Mesenchymal stem cell (in vitro differentiated cells and primary cell): Measurements from ENCODE around the gene GRIK2.

Experiments
- DNase-seq: peaks from one replicate; pipeline ENCODE4 v3.0.0-alpha.2; 2013
- H2AFZ ChIP-seq: one replicate; pipeline ENCODE4 v1.6.1; 2013; ENCODE audit warnings: low read depth, mild to moderate bottlenecking, control low read depth, inconsistent platforms, low read length, moderate library complexity
- H2AK5ac ChIP-seq: 2 replicates; pipeline ENCODE4 v1.6.1; 2013; ENCODE audit warnings: low read length, moderate library complexity, mild to moderate bottlenecking, inconsistent platforms; ENCODE audit not compliant: severe bottlenecking
- H2BK120ac ChIP-seq: one replicate; pipeline ENCODE4 v1.6.1; 2013; ENCODE audit warnings: low read depth, mild to moderate bottlenecking, inconsistent platforms, low read length, moderate library complexity
- H2BK12ac ChIP-seq, 2 experiments: one replicate each; pipeline ENCODE4 v1.6.1; 2013; ENCODE audit warnings: inconsistent platforms in 2 of 2, low read length in 2 of 2, mild to moderate bottlenecking in 2 of 2, moderate library complexity in 2 of 2, control low read depth in 1 of 2
- H2BK15ac ChIP-seq: one replicate; pipeline ENCODE4 v1.6.1; 2013; ENCODE audit warnings: mild to moderate bottlenecking, low read depth, inconsistent platforms; ENCODE audit not compliant: poor library complexity, severe bottlenecking
- H2BK5ac ChIP-seq: 2 replicates; pipeline ENCODE4 v1.6.1; 2013; ENCODE audit warnings: low read depth, mild to moderate bottlenecking, low read length, control low read depth, inconsistent platforms; ENCODE audit not compliant: poor library complexity, severe bottlenecking
- H3K14ac ChIP-seq, 2 experiments: one replicate each; pipeline ENCODE4 v1.6.1; 2013; ENCODE audit warnings: inconsistent platforms in 2 of 2, low read length in 2 of 2, control low read depth in 1 of 2, mild to moderate bottlenecking in 1 of 2, moderate library complexity in 1 of 2
- H3K18ac ChIP-seq, 2 experiments: one replicate each; pipeline ENCODE4 v1.6.1; 2013; ENCODE audit warnings: inconsistent platforms in 2 of 2, low read length in 2 of 2, control low read depth in 1 of 2, low read depth in 1 of 2, mild to moderate bottlenecking in 1 of 2
- H3K23ac ChIP-seq, 2 experiments: one replicate each; pipeline ENCODE4 v1.6.1; 2013; ENCODE audit warnings: inconsistent platforms in 2 of 2, low read length in 2 of 2, mild to moderate bottlenecking in 2 of 2, moderate library complexity in 2 of 2, control low read depth in 1 of 2
- H3K27ac ChIP-seq: 2 replicates; pipeline ENCODE4 v1.5.1; 2013; ENCODE audit warnings: mild to moderate bottlenecking, moderate library complexity, low read length, control low read depth, inconsistent platforms; ENCODE audit not compliant: poor library complexity, severe bottlenecking
- H3K27me3 ChIP-seq, 2 experiments: 2 replicates each; pipeline versions ENCODE4 v1.6.1 to v1.7.0; 2013; ENCODE audit warnings: low read length in 2 of 2, mild to moderate bottlenecking in 2 of 2, moderate library complexity in 2 of 2, control low read depth in 1 of 2, inconsistent platforms in 1 of 2; ENCODE audit not compliant: control insufficient read depth in 1 of 2, insufficient read depth in 1 of 2
- H3K36me3 ChIP-seq, 2 experiments: 2 replicates each; pipeline versions ENCODE4 v1.6.1 to v1.7.0; 2013; ENCODE audit warnings: low read length in 2 of 2, control low read depth in 1 of 2, inconsistent platforms in 1 of 2, low read depth in 1 of 2, mild to moderate bottlenecking in 1 of 2; ENCODE audit not compliant: insufficient read depth in 2 of 2, control insufficient read depth in 1 of 2
- H3K4ac ChIP-seq, 2 experiments: one replicate each; pipeline ENCODE4 v1.6.1; 2013; ENCODE audit warnings: inconsistent platforms in 2 of 2, low read length in 2 of 2, mild to moderate bottlenecking in 2 of 2, moderate library complexity in 2 of 2, control low read depth in 1 of 2, low read depth in 1 of 2
- H3K4me1 ChIP-seq: 2 replicates; pipeline ENCODE4 v1.6.1; 2013; ENCODE audit warnings: low read depth, low read length, control low read depth; ENCODE audit not compliant: control insufficient read depth, insufficient read depth
- H3K4me2 ChIP-seq: 2 replicates; pipeline ENCODE4 v1.6.1; 2013; ENCODE audit warnings: low read length, mild to moderate bottlenecking, inconsistent platforms; ENCODE audit not compliant: poor library complexity, severe bottlenecking
- H3K4me3 ChIP-seq, 2 experiments: 2 replicates each; pipeline versions ENCODE4 v1.5.1 to v1.7.0; 2013; ENCODE audit warnings: low read length in 2 of 2, mild to moderate bottlenecking in 2 of 2, control low read depth in 1 of 2, low read depth in 1 of 2; ENCODE audit not compliant: insufficient read depth in 1 of 2
- H3K79me1 ChIP-seq: replicated peaks from 2 replicates; pipeline ENCODE4 v1.6.1; 2013; ENCODE audit warnings: mild to moderate bottlenecking, control low read depth, low read length, inconsistent platforms; ENCODE audit not compliant: poor library complexity, severe bottlenecking
- H3K9ac ChIP-seq: 2 replicates; pipeline ENCODE4 v1.7.0; 2013; ENCODE audit warnings: mild to moderate bottlenecking, low read length, moderate library complexity
- H3K9me3 ChIP-seq: 2 replicates; pipeline ENCODE4 v1.7.0; 2013; ENCODE audit warnings: mild to moderate bottlenecking, low read length; ENCODE audit not compliant: control insufficient read depth
- H4K8ac ChIP-seq: one replicate; pipeline ENCODE4 v1.6.1; 2013; ENCODE audit warnings: inconsistent platforms, mild to moderate bottlenecking, low read length, moderate library complexity
- H4K91ac ChIP-seq: one replicate; pipeline ENCODE4 v1.6.1; 2013; ENCODE audit warnings: mild to moderate bottlenecking, low read length, inconsistent platforms
- WGBS: methylation state at CpG from one replicate; pipeline ENCODE4 v1.1.7; 2013; ENCODE audit warnings: mixed read lengths; 5-methylcytosine and 5-hydroxymethylcytosine counted together

Gene GRIK2

DNA sequence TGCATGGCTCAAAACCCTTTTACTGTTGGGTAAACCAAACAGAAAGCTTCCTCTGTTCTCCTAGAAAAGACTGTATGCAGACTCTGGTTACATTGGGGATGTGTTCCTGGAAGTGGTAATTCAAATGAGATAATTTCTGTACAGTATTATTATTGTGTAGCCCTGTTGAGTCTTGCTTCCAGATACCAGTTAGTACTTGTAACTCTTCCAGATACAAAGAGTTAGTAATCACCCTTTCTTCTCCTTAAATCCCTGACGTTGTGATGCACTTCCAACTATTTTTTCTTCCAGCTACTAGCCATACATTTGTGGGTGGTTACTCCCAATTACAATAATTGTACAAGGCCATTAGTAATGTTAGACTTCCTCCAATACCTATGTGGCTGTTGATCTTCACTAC lies 42.3 kb upstream of the GRIK2 start:
- H3K79me1 ChIP-seq, result no peaks in the 10 kb centered on the region
- no peak overlapping the region for H4K91ac ChIP-seq
- no peak overlapping the region for H2BK120ac ChIP-seq
- no peak overlapping the region for H3K4me3 ChIP-seq
- H3K23ac ChIP-seq, result no peak overlapping the region
- no peaks in the 10 kb centered on the region for H3K27me3 ChIP-seq
- H3K4me1 ChIP-seq, result no peaks in the 10 kb centered on the region
- no peak overlapping the region for H2AK5ac ChIP-seq
- WGBS, result 89% methylated on average over 1 of the region's 1 CpG
- H3K4me2 ChIP-seq, result no peak overlapping the region
- no peaks in the 10 kb centered on the region for H3K9me3 ChIP-seq
- H2BK12ac ChIP-seq, result no peak overlapping the region
- H3K27ac ChIP-seq, result no peak overlapping the region
- no peak overlapping the region for H2AFZ ChIP-seq
- H3K14ac ChIP-seq, result no peak overlapping the region
- no peaks in the 10 kb centered on the region for H3K36me3 ChIP-seq
- no peak overlapping the region for H4K8ac ChIP-seq
- H3K18ac ChIP-seq, result no peak overlapping the region
- DNase-seq, result no peak
- H2BK5ac ChIP-seq, result no peak overlapping the region
- H2BK15ac ChIP-seq, result no peak overlapping the region
- no peak overlapping the region for H3K4ac ChIP-seq
- H3K9ac ChIP-seq, result no peak overlapping the region

DNA sequence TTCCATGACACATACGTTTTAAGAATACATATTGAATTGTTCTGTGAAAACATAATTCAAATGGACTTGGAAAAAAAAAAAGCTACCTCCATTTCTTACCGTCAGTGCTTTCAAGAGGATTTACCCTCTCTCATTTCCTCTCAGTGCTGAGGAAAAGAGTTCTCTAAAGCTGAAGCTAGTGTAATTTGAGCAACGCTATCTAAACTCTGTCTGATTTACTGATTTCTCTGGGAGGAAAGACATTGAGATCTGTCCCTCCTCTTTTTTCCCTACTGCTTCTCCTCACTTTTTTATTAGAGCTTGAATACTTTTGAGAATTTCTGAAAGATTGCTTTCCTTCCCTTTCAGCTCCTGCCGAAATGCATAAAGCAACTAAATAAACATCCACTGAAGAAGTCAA lies 41.2 kb upstream of the GRIK2 start:
- Histone ChIP-seq H2BK120ac (no peak overlapping the region), H3K14ac (no peak overlapping the region), H3K27me3 (no peaks in the 10 kb centered on the region), H2BK12ac (no peak overlapping the region), H3K4me2 (no peak overlapping the region), H2BK5ac (no peak overlapping the region), H2BK15ac (no peak overlapping the region), H3K9ac (no peak overlapping the region), H3K36me3 (no peaks in the 10 kb centered on the region), H4K8ac (no peak overlapping the region), H3K4me3 (no peak overlapping the region), H3K18ac (no peak overlapping the region), H3K9me3 (no peaks in the 10 kb centered on the region), H2AK5ac (no peak overlapping the region), H3K4me1 (no peaks in the 10 kb centered on the region), H3K4ac (no peak overlapping the region), H3K79me1 (no peaks in the 10 kb centered on the region), H4K91ac (no peak overlapping the region), H3K23ac (no peak overlapping the region), H3K27ac (no peak overlapping the region), H2AFZ (no peak overlapping the region)
- no peak for DNase-seq
- no CpG with 5 or more reads among the region's 4 CpGs for WGBS

DNA sequence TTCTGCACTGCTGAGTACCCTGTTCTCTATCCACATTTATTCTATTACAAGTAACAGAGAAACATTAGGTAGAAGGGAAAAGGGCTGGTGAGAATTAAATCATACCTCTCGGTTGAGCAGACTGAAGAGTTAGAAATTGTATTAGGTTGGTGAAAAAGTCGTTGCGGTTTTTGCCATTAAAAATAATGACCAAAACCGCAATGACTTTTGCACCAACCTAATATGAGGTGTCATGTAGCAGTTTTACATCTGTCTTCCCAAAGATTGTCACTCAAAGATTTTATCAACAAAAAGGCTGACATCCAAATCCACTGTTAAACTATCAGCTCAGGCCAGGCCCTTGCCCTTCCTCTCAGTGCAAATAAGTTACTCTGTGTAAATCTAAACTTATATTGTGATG lies 28.3 kb upstream of the GRIK2 start:
- no peaks in the 10 kb centered on the region for H3K9me3 ChIP-seq
- H4K91ac ChIP-seq, result no peak overlapping the region
- H3K36me3 ChIP-seq, result no peaks in the 10 kb centered on the region
- H3K23ac ChIP-seq, result no peak overlapping the region
- H2BK12ac ChIP-seq, result no peak overlapping the region
- H3K79me1 ChIP-seq, result no peaks in the 10 kb centered on the region
- no peak overlapping the region for H3K4me3 ChIP-seq
- no peak overlapping the region for H2BK15ac ChIP-seq
- H2AFZ ChIP-seq, result no peak overlapping the region
- H4K8ac ChIP-seq, result no peak overlapping the region
- no peak for DNase-seq
- H2AK5ac ChIP-seq, result no peak overlapping the region
- H2BK5ac ChIP-seq, result no peak overlapping the region
- no peak overlapping the region for H3K4ac ChIP-seq
- H3K4me1 ChIP-seq, result no peaks in the 10 kb centered on the region
- no peak overlapping the region for H2BK120ac ChIP-seq
- no peak overlapping the region for H3K4me2 ChIP-seq
- H3K27ac ChIP-seq, result no peak overlapping the region
- H3K18ac ChIP-seq, result no peak overlapping the region
- WGBS, result 78% methylated on average over 4 of the region's 4 CpGs
- H3K27me3 ChIP-seq, result no peaks in the 10 kb centered on the region
- H3K14ac ChIP-seq, result no peak overlapping the region
- H3K9ac ChIP-seq, result no peak overlapping the region

DNA sequence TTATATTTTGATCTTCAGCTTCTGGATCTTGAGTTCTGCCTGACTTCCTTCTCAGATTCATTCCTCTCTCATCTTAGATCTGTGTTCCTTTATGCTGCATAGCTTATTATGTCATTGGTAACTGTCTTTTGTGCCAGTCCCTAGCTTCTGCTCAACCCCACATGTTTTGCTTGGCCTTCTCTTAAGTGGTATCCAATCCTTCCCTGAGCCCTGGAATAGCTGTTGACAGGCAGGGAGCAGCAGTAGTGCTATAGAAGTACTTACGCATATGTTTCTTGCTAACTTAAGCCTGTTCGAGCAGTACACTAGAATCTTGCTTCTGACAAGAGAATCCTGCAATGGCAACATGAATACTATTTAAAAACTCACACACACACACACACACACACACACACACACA lies 13.6 kb upstream of the GRIK2 start:
- Histone ChIP-seq H2BK12ac (no peak overlapping the region), H2BK5ac (no peak overlapping the region), H3K4ac (no peak overlapping the region), H3K4me3 (no peak overlapping the region), H3K36me3 (no peaks in the 10 kb centered on the region), H3K4me2 (no peak overlapping the region), H2AFZ (no peak overlapping the region), H3K9ac (no peak overlapping the region), H2BK120ac (no peak overlapping the region), H3K27ac (no peak overlapping the region), H3K18ac (no peak overlapping the region), H2AK5ac (no peak overlapping the region), H3K14ac (no peak overlapping the region), H2BK15ac (no peak overlapping the region), H4K8ac (no peak overlapping the region), H3K9me3 (no peaks in the 10 kb centered on the region), H3K23ac (no peak overlapping the region), H3K27me3 (no peaks in the 10 kb centered on the region), H3K79me1 (no peaks in the 10 kb centered on the region), H4K91ac (no peak overlapping the region), H3K4me1 (no peaks in the 10 kb centered on the region)
- DNase-seq, result no peak
- 95% methylated on average over 2 of the region's 2 CpGs for WGBS
